ENCODE results near the gene CAPS2.

GRCh38 chr12:75374971-75375370, 44.8 kb upstream of the CAPS2 start:
- no peak for TF ChIP-seq CTCF (optimal IDR thresholded peaks at IDR 0.05 in 1 of 3, IDR thresholded peaks at IDR 0.05 in 1 of 3, conservative IDR thresholded peaks at IDR 0.05 in 1 of 3; ENCODE audit: extremely low read depth in 1 of 3, insufficient read depth in 2 of 3, low read length in 3 of 3)
- no peak for TF ChIP-seq EZH2 (IDR thresholded peaks at IDR 0.05; ENCODE audit: low read length)
